Left cardiac atrium (tissue), 4 donors: Measurements from ENCODE around the gene COL4A1. TPM values are rescaled to one million over a fixed set of nuclear protein-coding genes. Genes with fewer than 3 reads are reported as not detected.
A peak's percentile ranks its signal among the peaks of the same experiment; 100 is the strongest.

Source experiments
- ATAC-seq, 2 donors: fragments of 200-7000 bp; cut with Tn5 transposase; one replicate each; pipeline ENCODE4 v1.9.1; 2020; ENCODE audit warnings: mild to moderate bottlenecking in 2 of 2, moderate library complexity in 2 of 2
- DNase-seq: peaks from one replicate; pipeline ENCODE4 v3.0.0-alpha.2; 2020
- intact Hi-C, 2 donors: fragments of 100-400 bp; cut with DNase I; formaldehyde crosslinking; loops; one replicate each; pipeline versions ENCODE4 v1.14.1 to v1.15.1; 2022 to 2023
- total RNA-seq, 2 donors: library from RNA; stranded (reverse); fragmentation: NEBNext Ultra II Directional; extraction: Animal tissue kit (Norgen Biotek cat#: 25700); gene quantifications; one replicate each; pipeline ENCODE4 v1.2.1, GENCODE V29; 2021
- donor health status: DM: no; HTN: yes; CAD: no.
- donor health status: DM: no; HTN: yes; CAD: no; lungs with severe emphysema.
- donor health status: DM: yes; HTN: yes; CAD: no.
- donor health status: Dilated cardiomyopathy.

COL4A1 gene
- total RNA-seq, 2 donors from 2014 or later = 210 to 456 TPM

DNA sequence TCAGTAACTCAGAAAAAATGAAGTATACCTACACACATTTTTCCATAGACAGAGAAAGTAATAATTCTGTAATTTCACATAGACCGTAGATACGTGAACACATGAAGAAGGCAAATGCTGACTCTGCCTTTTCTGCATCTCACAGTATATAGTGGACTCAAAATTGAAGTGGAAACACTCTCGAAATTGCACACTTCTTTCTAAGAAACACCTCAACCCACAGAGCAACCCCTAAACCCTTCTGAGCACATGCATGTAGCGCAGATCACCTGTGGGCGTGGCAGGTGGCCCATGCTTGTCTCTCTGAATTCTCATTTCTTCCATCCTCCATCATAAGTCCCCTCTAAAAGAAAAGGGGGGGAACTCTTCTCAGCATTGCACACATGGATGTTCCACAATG, 34.7 kb downstream of the COL4A1 start:
- ATAC-seq = no peak
- intact Hi-C loops = no loop called here
- DNase-seq = no peak

- DNase-seq (no peak), ATAC-seq (peak in 1 of 2 donors; percentile 35)
- intact Hi-C loops = no loop called here
Observed at GRCh38 chr13:110271313-110271712, 35.6 kb downstream of the COL4A1 start.

DNA sequence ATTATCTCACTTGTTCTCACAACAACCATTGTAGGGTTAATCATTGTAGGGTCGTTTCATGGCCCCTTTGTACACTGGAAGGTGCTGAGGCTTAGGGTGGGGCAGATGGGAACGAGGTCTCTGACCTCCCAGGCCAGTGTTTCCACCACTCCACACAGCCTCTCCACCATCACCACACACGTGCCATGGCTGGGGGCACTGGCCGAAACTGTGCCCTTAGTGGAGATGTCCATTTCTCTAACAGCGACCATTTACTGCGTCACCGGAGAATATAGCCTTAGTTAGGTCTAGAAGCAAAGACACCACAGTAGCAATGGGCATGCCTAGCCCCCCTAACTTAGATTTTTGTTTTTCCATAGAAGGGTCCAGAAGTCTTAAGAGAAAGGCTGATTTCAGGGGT, 36.5 kb downstream of the COL4A1 start:
- intact Hi-C loops = no loop called here
- ATAC-seq = no peak

DNA sequence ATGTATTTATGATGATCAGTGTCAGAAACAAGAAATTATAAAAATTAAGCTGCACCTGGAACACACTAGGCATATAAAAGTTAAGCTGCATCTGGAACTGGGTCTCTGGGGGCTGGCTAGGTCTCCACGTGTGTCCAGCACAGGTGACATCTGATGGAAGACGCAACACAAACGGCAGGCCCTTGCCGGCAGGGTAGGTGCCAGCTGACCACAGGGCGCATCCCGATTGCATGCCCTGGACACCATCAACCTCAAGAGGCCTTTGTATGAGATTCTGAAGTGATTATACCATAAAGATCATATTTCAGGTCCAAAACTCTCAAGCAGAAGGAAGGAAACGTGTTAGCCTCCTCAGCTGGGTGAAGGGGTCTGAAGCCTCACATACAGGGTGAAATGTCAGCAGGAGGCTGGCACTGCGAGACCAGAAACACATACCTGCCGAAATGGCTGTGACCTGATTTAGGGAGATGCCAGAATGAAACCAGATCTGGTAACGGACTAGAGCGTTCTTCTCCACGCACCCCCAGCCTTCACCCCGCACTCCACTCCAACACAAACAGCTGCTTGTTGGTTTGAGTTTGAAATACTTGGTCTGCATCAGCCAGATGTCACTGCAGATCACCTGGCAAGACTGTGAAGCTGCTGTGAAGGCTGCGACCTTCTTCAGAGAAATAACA, 37.3 kb downstream of the COL4A1 start:
- no peak for ATAC-seq
- DNase-seq = no peak
- intact Hi-C loops = no loop called here

More for the DNA sequence above, 36.5 kb downstream of the COL4A1 start:
- DNase-seq = no peak

DNA sequence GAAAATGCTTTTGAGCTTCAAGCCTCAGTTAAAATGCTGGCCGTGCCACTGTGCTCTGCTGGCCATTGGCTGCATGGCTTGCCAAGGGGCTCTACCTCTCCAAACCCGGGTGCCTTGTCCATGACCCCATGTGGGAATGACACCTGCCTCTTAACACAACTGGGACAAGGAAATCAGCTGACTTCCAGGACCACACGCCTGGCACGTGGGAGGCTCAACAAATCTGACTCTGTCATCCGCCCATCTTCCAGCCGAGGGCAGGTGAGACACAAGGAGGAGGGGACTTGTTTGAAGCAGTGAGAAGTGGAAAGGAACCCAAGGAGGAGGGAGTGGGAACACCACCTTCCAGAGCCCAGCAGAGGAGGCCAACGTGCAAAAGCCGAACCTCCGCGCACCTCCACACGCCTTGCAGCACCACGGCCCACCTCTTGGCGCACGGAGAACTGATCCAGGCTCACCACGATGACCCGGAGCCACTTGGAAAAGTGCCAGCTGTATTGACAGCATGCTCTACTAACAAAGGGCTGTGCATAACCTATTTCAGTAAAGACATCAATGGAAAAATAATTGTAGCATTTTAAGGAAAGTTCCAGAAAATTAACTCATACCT, 38.3 kb downstream of the COL4A1 start:
- intact Hi-C loops = no loop called here
- DNase-seq (no peak), ATAC-seq (no peak)

- ATAC-seq = no peak
- DNase-seq = no peak
- intact Hi-C loops = no loop called here
Observed at GRCh38 chr13:110268061-110268460, 38.9 kb downstream of the COL4A1 start.

DNA sequence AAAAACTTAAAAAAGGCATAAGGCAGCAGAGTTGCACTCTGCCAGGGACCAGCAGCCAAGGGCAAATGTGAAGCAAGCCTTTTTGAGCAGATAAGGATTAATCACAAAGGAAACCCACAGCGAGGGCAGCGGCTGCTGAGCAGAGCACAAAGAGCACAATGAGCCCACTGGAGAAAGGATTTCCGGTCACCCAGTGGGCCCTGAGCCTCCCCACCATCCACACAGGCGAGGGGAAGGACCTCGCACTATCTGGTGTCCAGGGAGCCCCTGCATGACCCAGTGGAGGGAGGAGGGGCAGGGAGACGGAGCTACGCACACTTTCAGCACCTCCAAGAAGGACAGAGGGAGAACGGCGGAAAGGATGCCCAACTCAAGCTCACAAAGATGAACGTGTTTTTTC, 40.0 kb downstream of the COL4A1 start:
- intact Hi-C loops = no loop called here
- DNase-seq = no peak

GRCh38 chr13:110266431-110266809, 40.5 kb downstream of the COL4A1 start:
- intact Hi-C loops = no loop called here
- no peak for ATAC-seq

More for the DNA sequence above, 40.0 kb downstream of the COL4A1 start:
- ATAC-seq = peak in 1 of 2 donors; percentile 6

DNA sequence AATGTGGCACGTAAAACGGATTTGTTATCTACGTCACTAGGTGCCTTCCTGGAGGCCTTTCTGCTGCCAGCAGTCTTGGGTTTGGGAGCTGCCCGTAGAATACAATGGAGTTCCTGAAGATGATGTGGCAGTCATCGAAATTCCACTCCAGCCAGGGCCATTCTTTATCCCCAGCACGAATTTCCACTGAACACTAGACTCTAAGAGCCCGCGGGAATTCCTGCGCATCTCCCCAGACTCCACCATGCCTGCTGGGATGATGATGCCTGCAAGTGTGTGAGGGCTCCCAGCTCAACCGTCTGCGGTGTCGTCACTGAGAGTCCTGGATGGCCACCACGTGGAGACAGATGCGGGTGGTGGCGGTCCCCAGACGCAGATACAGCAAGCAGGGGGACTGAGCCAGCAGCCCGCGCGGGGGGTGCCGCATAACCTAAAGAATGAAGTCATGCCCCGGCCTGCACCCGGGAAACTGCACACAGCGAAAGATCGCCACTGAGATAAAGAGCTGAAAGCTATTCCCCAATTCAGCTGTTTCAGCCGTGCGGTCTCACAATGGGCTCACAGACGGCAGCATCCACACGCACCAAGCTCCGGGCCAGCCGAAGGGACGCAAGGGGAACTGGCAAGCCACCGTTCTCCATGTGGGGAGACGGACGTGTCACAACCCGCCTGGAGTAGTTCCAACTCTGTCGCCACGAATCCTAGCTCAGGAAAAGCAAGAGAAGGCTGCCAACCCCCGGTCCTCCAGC, 41.1 kb downstream of the COL4A1 start:
- peak; percentile 15 to 64 for ATAC-seq

More at GRCh38 chr13:110266431-110266809, 40.5 kb downstream of the COL4A1 start:
- no peak for DNase-seq

GRCh38 chr13:110265341-110265681, 41.6 kb downstream of the COL4A1 start:
- no peak for DNase-seq
- peak in 1 of 2 donors; percentile 3 for ATAC-seq
- intact Hi-C loops = no loop called here

More for the DNA sequence above, 41.1 kb downstream of the COL4A1 start:
- peak; percentile 84 for DNase-seq
- intact Hi-C loops = no loop called here

DNA sequence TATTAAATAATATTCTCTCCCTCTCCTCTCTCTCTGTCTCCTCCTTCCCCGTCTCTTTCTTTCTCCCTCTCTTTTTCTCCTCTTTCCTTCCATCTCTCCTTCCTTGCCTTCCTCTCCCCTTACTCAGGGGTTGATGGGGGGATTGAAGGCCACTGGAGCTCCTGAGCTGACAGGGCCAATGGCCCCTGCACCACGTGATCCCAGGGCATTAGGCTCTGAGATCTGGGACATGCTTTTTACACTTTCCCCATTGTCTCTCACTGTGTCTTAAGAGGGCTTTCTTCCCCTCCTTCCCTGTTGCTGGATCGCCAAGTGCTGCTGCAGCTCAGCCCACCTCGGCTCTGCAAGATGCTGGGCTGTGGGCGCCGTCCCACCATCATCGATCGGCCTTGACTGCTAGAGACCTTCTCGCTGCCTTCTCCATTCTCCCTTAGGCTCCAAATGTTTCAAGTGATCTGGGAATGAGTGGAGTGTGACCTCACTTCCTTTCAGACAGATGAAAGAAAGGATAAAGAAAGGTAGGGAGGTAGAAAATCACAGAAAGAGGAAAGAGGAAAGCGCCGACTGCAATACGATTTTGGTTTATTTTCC, 42.2 kb downstream of the COL4A1 start:
- DNase-seq = no peak
- intact Hi-C loops = loop anchor here in 1 of 2 donors (5.0 kb wide), 1 partner anchor 38 kb away; no protein-coding TSS in a partner anchor

GRCh38 chr13:110263888-110264287, 43.1 kb downstream of the COL4A1 start:
- intact Hi-C loops = loop anchor here in 1 of 2 donors (5.0 kb wide), 1 partner anchor 38 kb away; no protein-coding TSS in a partner anchor
- DNase-seq (no peak), ATAC-seq (peak; percentile 23 to 67)

More for the DNA sequence above, 42.2 kb downstream of the COL4A1 start:
- ATAC-seq = no peak

DNA sequence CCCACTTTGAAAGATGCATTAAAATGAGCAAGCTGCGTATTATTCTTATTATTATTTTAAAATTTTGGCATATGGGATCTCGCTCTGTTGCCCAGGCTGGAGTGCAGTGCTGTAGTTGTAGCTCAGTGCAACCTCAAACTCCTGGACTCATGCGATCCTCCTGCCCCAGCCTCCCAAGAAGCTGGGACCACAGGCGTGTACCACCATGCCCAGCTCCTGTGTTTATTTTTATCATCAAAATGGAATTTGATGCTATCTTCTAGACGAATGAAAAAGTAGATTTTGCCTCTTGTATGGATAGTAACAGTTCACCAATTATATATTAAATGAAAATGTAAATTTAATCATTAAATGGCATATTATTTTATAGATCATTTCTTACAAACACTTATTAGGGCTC, 43.6 kb downstream of the COL4A1 start:
- intact Hi-C loops = loop anchor here in 1 of 2 donors (5.0 kb wide), 1 partner anchor 39 kb away; no protein-coding TSS in a partner anchor
- DNase-seq = no peak
- no peak for ATAC-seq

DNA sequence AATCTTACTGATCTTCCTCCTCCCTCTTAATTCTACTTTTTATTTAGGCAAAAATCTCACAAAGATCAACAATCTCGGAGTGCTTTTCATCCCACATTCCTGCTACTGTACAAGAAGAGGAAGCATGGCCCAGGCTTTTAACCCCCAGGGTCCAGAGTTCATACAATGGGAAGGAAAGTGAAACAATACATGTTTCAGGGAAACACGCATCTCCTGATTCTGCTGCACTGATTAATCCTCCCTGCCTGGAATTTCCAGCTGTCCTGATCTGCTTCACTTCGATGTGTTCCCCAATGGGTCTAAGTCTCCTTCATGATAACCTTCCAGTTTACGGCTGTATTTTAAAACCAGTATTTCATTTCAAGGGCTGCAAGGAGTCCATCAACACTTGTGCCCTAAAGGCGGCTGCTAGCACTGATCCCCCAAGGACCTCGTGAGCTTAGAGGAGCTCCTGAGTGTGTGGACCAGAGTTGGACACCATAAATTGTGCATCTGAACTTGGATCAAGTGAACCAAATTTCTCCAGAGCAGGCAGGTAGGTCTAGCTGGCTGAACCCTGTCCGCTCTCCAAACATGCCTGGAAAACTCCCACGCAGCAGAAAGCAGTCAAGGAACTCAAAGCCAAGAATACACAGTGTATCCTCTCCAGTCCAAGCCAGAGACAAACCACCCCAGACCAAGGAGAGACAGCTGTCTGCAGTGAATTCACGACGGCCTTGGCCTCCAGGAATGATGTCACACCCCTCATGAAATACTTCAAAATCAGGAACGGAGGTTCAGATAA, 44.3 kb downstream of the COL4A1 start:
- DNase-seq (no peak), ATAC-seq (peak in 1 of 2 donors; percentile 72)
- intact Hi-C loops = loop anchor here in 1 of 2 donors (5.0 kb wide), 1 partner anchor 40 kb away; no protein-coding TSS in a partner anchor

- ATAC-seq (no peak), DNase-seq (no peak)
- intact Hi-C loops = loop anchor here in 1 of 2 donors (5.0 kb wide), 1 partner anchor 40 kb away; no protein-coding TSS in a partner anchor
Observed at GRCh38 chr13:110262082-110262436, 44.9 kb downstream of the COL4A1 start.

DNA sequence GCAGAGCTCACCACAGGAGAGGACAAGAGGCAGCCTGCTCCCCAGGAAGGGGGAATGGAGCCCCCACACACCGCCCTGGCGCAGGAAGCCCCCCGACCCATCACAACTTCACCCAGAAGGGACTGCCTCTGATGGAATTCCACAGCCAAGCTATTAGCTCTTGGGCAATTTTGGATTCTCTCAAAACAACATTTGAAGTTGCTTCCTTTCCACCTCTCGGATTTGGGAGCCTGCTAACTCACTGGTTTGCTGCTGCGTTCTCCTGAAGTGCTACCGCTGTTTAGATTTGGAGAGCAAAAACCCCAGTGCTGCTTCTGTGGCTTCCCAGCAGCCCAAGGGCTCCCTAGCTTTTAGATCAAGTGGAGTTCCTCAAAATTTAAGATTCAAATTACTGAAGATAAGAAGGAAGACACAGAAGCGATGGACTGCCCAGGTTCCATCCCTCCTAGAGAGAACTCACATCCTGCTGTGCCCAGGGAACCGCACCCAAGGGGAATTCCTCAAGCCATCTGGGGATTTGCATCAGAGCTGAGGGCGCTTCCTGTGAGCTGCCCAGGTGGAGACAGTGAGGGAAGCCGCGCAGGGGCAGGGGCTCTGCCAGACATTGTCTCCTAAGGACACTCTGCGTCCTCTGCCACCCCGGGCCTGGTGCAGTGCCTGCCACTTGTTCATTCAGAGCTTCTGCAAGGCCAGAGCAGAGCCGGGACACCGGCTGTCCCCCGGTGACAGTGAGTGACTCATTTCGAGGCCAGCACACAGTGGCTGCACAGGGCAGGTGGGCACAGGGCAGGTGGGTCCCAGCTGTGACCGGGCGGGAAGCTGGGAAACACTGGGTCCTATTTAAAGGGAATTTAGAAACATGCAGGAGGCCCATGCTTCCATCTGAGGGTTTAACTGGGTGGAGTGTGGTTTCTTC, 45.5 kb downstream of the COL4A1 start:
- intact Hi-C loops = loop anchor here in 1 of 2 donors (5.0 kb wide), 1 partner anchor 41 kb away; no protein-coding TSS in a partner anchor
- ATAC-seq = no peak
- no peak for DNase-seq

DNA sequence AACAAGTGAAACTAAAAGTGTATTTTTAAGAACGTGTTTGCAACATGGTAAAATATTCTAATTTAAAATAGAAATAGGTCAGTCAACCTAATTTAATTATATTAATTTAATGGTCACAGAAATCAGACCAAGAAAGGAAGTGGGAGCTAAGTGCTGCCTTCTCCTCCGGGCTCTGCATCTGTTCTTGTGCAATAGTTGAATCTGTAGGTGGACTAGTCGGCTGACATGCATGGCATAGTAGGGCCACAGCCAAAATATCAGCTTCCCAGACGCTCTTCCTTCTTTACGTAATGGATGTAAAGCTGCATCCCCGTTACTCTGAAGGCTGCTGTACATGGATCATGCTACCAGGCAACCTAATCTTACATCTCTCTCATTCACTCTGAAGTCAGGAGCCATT, 47.3 kb downstream of the COL4A1 start:
- DNase-seq (no peak), ATAC-seq (no peak)
- intact Hi-C loops = loop anchor here in 1 of 2 donors (5.0 kb wide), 1 partner anchor 43 kb away; no protein-coding TSS in a partner anchor
